Breast epithelium (tissue), 4 donors: ENCODE results near the gene C10orf120. TPM values are rescaled to one million over a fixed set of nuclear protein-coding genes. Genes with fewer than 3 reads are reported as not detected.

Experiments used
- DNase-seq, 2 donors: peaks; one replicate each; pipeline ENCODE4 v3.0.0-alpha.2; 2019; ENCODE audit warnings: low spot score in 2 of 2
- H3K27ac ChIP-seq, 2 donors: fragments of 200-600 bp; sonication (generic) in 1 of 2; one replicate each; pipeline ENCODE4 v1.5.1; 2016 to 2019; ENCODE audit warnings: mild to moderate bottlenecking in 1 of 2
- H3K27me3 ChIP-seq, 2 donors: fragments of 200-600 bp; sonication (generic) in 1 of 2; one replicate each; pipeline versions ENCODE4 v1.5.1 to v1.6.0; 2017 to 2019; ENCODE audit warnings: control low read depth in 1 of 2, mild to moderate bottlenecking in 1 of 2
- H3K36me3 ChIP-seq: fragments of 200-600 bp; one replicate; pipeline ENCODE4 v1.5.1; 2019
- H3K4me1 ChIP-seq, 2 donors: fragments of 200-600 bp; sonication (generic); one replicate each; pipeline ENCODE4 v1.5.1; 2016 to 2019; ENCODE audit warnings: control low read depth in 1 of 2
- H3K4me3 ChIP-seq, 3 donors: fragments of 200-600 bp; sonication (generic); 1 replicate in 2 of 3; 2 replicates in 1 of 3; pipeline ENCODE4 v1.5.1; 2016 to 2019; ENCODE audit warnings: mild to moderate bottlenecking in 3 of 3, moderate library complexity in 2 of 3
- H3K9me3 ChIP-seq, 2 donors: fragments of 200-600 bp; sonication (generic) in 1 of 2; one replicate each; pipeline ENCODE4 v1.5.1; 2016 to 2019; ENCODE audit warnings: control low read depth in 1 of 2
- CTCF ChIP-seq, 3 donors: fragments of 450-650 bp; IDR thresholded peaks; one replicate each; pipeline ENCODE4 v1.5.1; 2016 to 2017; ENCODE audit warnings: antibody characterized with exemption in 3 of 3, mild to moderate bottlenecking in 3 of 3, moderate library complexity in 3 of 3
- POLR2A ChIP-seq: fragments of 450-650 bp; IDR thresholded peaks from one replicate; pipeline ENCODE4 v1.6.1; 2016; ENCODE audit warnings: antibody characterized with exemption, mild to moderate bottlenecking, moderate library complexity
- POLR2AphosphoS5 ChIP-seq, 3 donors: sonication (generic); formaldehyde crosslinking; IDR thresholded peaks; one replicate each; pipeline ENCODE4 v1.6.1; 2017; ENCODE audit warnings: antibody characterized with exemption in 3 of 3
- intact Hi-C: fragments of 100-400 bp; cut with DNase I; formaldehyde crosslinking; loops from one replicate; pipeline ENCODE4 v1.15.1; 2023; ENCODE audit warnings: low total_unique reads
- total RNA-seq, 3 donors: library from RNA; depleted of rRNA; stranded (reverse); fragments of >200 nt; gene quantifications; one replicate each; pipeline ENCODE4 v1.1.0, GENCODE V29; 2016

Gene C10orf120
- total RNA-seq, 3 donors from 2014 or later = not detected

- no peaks in the 10 kb centered on the region for H3K36me3 ChIP-seq
- H3K27me3 ChIP-seq = peaks cover 0 to 18% of the 10 kb centered on the region in 2 donors
- no peak overlapping the region for H3K27ac ChIP-seq
- no peaks in the 10 kb centered on the region for H3K4me1 ChIP-seq
- H3K9me3 ChIP-seq = no peaks in the 10 kb centered on the region
- TF ChIP-seq POLR2A = no peak
- TF ChIP-seq POLR2AphosphoS5 (IDR thresholded peaks at IDR 0.05) = no peak
- TF ChIP-seq CTCF (IDR thresholded peaks at IDR 0.05) = no peak
- intact Hi-C loops = loop anchor here (5.0 kb wide), 1 partner anchor 485 kb away; no protein-coding TSS in a partner anchor
- no peak for DNase-seq
- no peak overlapping the region for H3K4me3 ChIP-seq
These were observed 27.8 kb upstream of the C10orf120 start for GRCh38 chr10:122727426-122727825.

GRCh38 chr10:122725768-122726167 lies 26.1 kb upstream of the C10orf120 start:
- no peaks in the 10 kb centered on the region for H3K36me3 ChIP-seq
- H3K27ac ChIP-seq = no peak overlapping the region
- H3K9me3 ChIP-seq = no peaks in the 10 kb centered on the region
- H3K4me3 ChIP-seq = no peak overlapping the region
- no peaks in the 10 kb centered on the region for H3K4me1 ChIP-seq
- TF ChIP-seq POLR2A = no peak
- TF ChIP-seq POLR2AphosphoS5 (IDR thresholded peaks at IDR 0.05) = no peak
- no peak for TF ChIP-seq CTCF (IDR thresholded peaks at IDR 0.05)
- no peak for DNase-seq
- intact Hi-C loops = loop anchor here (5.0 kb wide), 1 partner anchor 483 kb away; no protein-coding TSS in a partner anchor
- H3K27me3 ChIP-seq = peaks cover 0 to 15% of the 10 kb centered on the region in 2 donors

GRCh38 chr10:122725006-122725405 lies 25.4 kb upstream of the C10orf120 start:
- Histone ChIP-seq H3K4me3 (no peak overlapping the region), H3K36me3 (no peaks in the 10 kb centered on the region), H3K4me1 (no peaks in the 10 kb centered on the region), H3K9me3 (no peaks in the 10 kb centered on the region), H3K27me3 (peaks cover 0 to 12% of the 10 kb centered on the region in 2 donors), H3K27ac (no peak overlapping the region)
- intact Hi-C loops = loop anchor here (5.0 kb wide), 1 partner anchor 483 kb away; no protein-coding TSS in a partner anchor
- DNase-seq = no peak
- TF ChIP-seq POLR2AphosphoS5 (IDR thresholded peaks at IDR 0.05) (no peak), CTCF (IDR thresholded peaks at IDR 0.05) (no peak)

- intact Hi-C loops = no loop called here
- no peak for TF ChIP-seq POLR2AphosphoS5 (IDR thresholded peaks at IDR 0.05)
- TF ChIP-seq POLR2A = no peak
- TF ChIP-seq CTCF (IDR thresholded peaks at IDR 0.05) = no peak
These were observed 21.5 kb upstream of the C10orf120 start for GRCh38 chr10:122721111-122721510.

GRCh38 chr10:122716025-122716424 lies 16.4 kb upstream of the C10orf120 start:
- H3K27me3 ChIP-seq = no peaks in the 10 kb centered on the region
- intact Hi-C loops = no loop called here
- DNase-seq = no peak
- TF ChIP-seq POLR2AphosphoS5 (IDR thresholded peaks at IDR 0.05) = no peak
- TF ChIP-seq POLR2A = no peak
- no peak for TF ChIP-seq CTCF (IDR thresholded peaks at IDR 0.05)
- no peak overlapping the region for H3K27ac ChIP-seq
- no peaks in the 10 kb centered on the region for H3K36me3 ChIP-seq
- H3K9me3 ChIP-seq = no peaks in the 10 kb centered on the region
- H3K4me1 ChIP-seq = no peaks in the 10 kb centered on the region
- H3K4me3 ChIP-seq = no peak overlapping the region

More at GRCh38 chr10:122721111-122721510, 21.5 kb upstream of the C10orf120 start:
- H3K27me3 ChIP-seq = no peaks in the 10 kb centered on the region
- H3K36me3 ChIP-seq = no peaks in the 10 kb centered on the region
- no peak for DNase-seq
- H3K4me1 ChIP-seq = no peaks in the 10 kb centered on the region
- no peak overlapping the region for H3K27ac ChIP-seq
- H3K4me3 ChIP-seq = no peak overlapping the region
- H3K9me3 ChIP-seq = no peaks in the 10 kb centered on the region
